AG04449 (cell line): ENCODE results near the gene SP3.

Experiments used
- CTCF ChIA-PET: fragments of 350-600 bp; formaldehyde crosslinking; extraction: SDS; loops from one replicate; lab custom pipeline; 2021; ENCODE audit warnings: antibody characterized with exemption; lab: Yijun Ruan, JAX
- POLR2A ChIA-PET: fragments of 400-600, 350-600 bp; formaldehyde crosslinking; extraction: SDS; loops from one replicate; lab custom pipeline; 2020; ENCODE audit warnings: antibody characterized with exemption, inconsistent platforms; lab: Yijun Ruan, JAX
- DNase-seq: peaks from one replicate; pipeline ENCODE4 v3.0.0-alpha.2; 2010; ENCODE audit warnings: low read depth, low spot score
- H3K4me3 ChIP-seq: 2 replicates; pipeline ENCODE4 v1.5.1; 2011; ENCODE audit warnings: low read depth, mild to moderate bottlenecking, control low read depth, low read length
- TF ChIP-seq, protein P1 (sequence below): IDR thresholded peaks from one replicate; pipeline ENCODE4 v1.5.1; 2011; ENCODE audit warnings: mild to moderate bottlenecking, moderate library complexity, low read length, control low read depth, inconsistent platforms; ENCODE audit not compliant: insufficient read depth; ENCODE audit errors: missing control alignments

SP3 gene

DNA sequence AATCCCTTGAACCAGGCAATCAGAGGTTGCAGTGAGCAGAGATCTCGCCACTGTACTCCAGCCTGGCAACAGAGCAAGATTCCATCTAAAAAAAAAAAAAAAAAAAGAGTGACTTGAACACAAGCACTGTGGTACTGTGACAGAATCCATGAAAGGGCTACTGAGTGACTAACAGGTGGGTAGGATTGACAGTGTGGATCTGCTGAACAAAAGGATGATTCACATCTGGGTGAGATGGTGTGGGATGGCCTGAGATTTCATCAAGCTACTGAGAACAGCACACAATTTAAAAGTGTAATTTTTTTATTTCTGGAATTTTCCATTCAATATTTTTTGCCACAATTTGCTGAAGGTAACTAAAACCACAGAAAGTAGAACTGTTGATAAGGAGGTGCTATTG is 13.3 kb upstream of the SP3 start:
- TF ChIP-seq, protein P1, sequence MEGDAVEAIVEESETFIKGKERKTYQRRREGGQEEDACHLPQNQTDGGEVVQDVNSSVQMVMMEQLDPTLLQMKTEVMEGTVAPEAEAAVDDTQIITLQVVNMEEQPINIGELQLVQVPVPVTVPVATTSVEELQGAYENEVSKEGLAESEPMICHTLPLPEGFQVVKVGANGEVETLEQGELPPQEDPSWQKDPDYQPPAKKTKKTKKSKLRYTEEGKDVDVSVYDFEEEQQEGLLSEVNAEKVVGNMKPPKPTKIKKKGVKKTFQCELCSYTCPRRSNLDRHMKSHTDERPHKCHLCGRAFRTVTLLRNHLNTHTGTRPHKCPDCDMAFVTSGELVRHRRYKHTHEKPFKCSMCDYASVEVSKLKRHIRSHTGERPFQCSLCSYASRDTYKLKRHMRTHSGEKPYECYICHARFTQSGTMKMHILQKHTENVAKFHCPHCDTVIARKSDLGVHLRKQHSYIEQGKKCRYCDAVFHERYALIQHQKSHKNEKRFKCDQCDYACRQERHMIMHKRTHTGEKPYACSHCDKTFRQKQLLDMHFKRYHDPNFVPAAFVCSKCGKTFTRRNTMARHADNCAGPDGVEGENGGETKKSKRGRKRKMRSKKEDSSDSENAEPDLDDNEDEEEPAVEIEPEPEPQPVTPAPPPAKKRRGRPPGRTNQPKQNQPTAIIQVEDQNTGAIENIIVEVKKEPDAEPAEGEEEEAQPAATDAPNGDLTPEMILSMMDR = no peak
- no peak for DNase-seq
- H3K4me3 ChIP-seq = no peak overlapping the region
- ChIA-PET CTCF (interaction anchor here (0.7 kb wide), 1 partner anchor 12 kb away, joined by 3 read pairs; no protein-coding TSS in a partner anchor), POLR2A (no interaction called here)

DNA sequence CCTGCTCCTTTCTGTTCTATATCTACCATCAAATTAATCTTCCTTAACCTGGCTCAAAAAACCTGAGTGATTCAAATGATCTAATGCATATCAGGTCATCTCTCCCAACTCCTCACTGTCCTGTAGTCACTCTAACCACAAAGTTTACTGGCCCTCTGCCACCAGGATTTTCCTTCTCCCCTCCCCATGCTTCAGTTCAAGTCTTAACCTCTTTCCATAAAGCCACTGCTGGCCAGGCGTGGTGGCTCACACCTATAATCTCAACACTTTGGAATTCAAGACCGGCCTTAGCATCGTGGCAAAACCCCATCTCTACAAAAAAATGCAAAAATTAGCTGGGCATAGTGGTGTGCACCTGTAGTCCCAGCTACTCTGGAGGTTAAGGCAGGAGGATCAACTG is 7.5 kb upstream of the SP3 start:
- CTCF ChIA-PET = interaction anchor here (0.7 to 1.2 kb wide), 3 partner anchors 76 to 625 kb away, joined by 3 to 4 read pairs (median 3); partner anchors contain the start of gene WIPF1
- TF ChIP-seq, protein P1 = no peak
- POLR2A ChIA-PET = interaction anchor here (0.7 kb wide), 1 partner anchor 23 kb away, joined by 3 read pairs; no protein-coding TSS in a partner anchor
- no peak for DNase-seq
- no peak overlapping the region for H3K4me3 ChIP-seq

DNA sequence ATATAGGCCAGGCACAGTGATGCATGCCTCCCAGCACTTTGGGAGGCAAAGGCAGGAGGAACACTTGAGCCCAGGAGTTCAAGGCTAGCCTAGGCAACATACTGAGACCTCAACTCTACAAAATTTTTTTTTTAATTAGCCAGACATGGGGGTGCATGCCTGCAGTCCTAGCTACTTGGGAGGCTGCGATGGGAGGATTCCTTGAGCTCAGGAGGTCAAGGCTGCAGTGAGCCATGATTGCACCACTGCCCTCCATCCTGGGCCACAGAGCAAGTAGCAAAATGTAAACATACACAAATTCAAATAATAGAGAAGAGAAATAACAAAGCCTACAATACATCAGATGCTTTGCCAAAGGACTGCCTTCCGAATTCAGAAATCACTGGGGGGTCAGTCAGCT is 7.0 kb upstream of the SP3 start:
- TF ChIP-seq, protein P1 = no peak
- ChIA-PET POLR2A (interaction anchor here (0.7 kb wide), 1 partner anchor 23 kb away, joined by 3 read pairs; no protein-coding TSS in a partner anchor), CTCF (interaction anchor here (0.7 to 0.9 kb wide), 2 partner anchors 9 to 626 kb away, joined by 3 read pairs; partner anchors contain the start of gene WIPF1)
- no peak overlapping the region for H3K4me3 ChIP-seq
- no peak for DNase-seq

DNA sequence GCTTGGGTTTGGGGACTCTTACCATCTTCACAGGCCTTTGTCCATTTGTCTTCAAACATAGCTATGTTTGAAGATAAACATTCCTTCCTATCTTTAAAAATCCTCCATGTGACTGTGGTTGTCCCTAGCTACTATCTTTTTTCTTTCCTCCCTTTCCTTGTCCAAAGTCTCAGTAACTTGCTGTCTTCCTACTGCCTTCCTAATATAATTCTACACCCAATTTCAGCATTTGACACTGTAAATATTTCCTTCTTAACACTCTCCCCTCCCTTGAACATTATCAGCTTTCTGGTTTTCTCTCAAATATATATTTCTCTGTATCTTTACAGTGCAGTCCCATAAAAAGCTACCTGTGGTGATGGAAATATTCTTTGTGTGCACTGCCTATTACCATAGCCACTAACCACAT is 5.3 kb upstream of the SP3 start:
- CTCF ChIA-PET = interaction anchor here (0.6 to 2.0 kb wide), 2 partner anchors 9 to 10 kb away, joined by 3 to 7 read pairs; no protein-coding TSS in a partner anchor
- POLR2A ChIA-PET = no interaction called here

DNA sequence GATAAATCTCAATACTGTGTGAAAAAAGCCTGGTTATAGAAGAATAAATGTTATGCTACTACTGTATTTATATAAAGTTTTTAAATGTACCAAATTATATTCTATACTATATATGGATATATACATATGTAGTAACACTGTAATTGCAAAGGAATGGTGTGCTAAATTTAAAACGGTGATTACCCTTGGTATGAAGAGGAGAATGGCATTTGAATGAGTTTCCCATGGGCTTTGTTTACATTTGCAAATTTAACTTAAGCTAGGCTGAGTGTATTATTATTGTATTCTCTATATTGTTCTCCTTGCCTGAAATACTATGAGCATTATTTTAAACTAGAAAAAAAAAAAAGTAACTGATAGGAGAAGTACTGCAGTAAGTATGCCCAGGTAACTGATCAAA is 4.7 kb upstream of the SP3 start:
- H3K4me3 ChIP-seq = no peak overlapping the region
- TF ChIP-seq, protein P1 = no peak
- DNase-seq = no peak
- POLR2A ChIA-PET = no interaction called here
- CTCF ChIA-PET = interaction anchor here (0.6 to 2.0 kb wide), 2 partner anchors 8 to 11 kb away, joined by 3 to 7 read pairs; no protein-coding TSS in a partner anchor

More for the DNA sequence above, 5.3 kb upstream of the SP3 start:
- H3K4me3 ChIP-seq = no peak overlapping the region
- DNase-seq = no peak
- TF ChIP-seq, protein P1 = no peak

DNA sequence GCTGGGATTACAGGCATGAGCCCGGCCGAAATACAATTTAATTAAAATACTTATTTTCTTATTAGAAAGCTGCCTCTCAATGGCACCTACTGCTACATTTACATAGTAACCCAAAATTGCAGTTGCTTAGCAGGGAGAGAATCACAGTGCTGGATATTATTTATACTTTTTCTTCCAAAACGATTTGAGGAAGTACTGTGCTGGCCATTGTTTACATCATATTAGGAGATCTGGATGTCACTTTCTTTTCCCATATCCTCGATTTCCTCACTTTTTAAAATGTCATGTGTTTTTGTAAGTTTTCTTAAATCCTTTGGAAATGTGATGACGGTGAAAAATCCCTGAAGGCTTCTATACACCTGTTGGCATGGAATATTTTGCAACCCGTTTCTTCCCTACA is 3.4 kb upstream of the SP3 start:
- POLR2A ChIA-PET = no interaction called here
- H3K4me3 ChIP-seq = no peak overlapping the region
- TF ChIP-seq, protein P1 = no peak
- CTCF ChIA-PET = interaction anchor here (1.2 kb wide), 1 partner anchor 373 kb away, joined by 3 read pairs; no protein-coding TSS in a partner anchor
- no peak for DNase-seq
